Esophagus squamous epithelium (tissue), 4 donors: Measurements from ENCODE around the gene TMA7.

ENCODE experiments used
- POLR2A ChIP-seq, 4 donors: fragments of 450-650 bp; IDR thresholded peaks; one replicate each; pipeline ENCODE4 v1.6.1; 2017; ENCODE audit warnings: antibody characterized with exemption in 4 of 4, mild to moderate bottlenecking in 4 of 4, moderate library complexity in 3 of 4
- TF ChIP-seq, protein P1 (sequence below), 6 experiments: fragments of 450-650 bp in 4 of 6; fragments of 200-600 bp in 2 of 6; sonication (generic) in 2 of 6; IDR thresholded peaks; one replicate each; pipeline ENCODE4 v1.5.1; 2016 to 2019; ENCODE audit warnings: antibody characterized with exemption in 6 of 6, mild to moderate bottlenecking in 4 of 6, moderate library complexity in 4 of 6

DNA sequence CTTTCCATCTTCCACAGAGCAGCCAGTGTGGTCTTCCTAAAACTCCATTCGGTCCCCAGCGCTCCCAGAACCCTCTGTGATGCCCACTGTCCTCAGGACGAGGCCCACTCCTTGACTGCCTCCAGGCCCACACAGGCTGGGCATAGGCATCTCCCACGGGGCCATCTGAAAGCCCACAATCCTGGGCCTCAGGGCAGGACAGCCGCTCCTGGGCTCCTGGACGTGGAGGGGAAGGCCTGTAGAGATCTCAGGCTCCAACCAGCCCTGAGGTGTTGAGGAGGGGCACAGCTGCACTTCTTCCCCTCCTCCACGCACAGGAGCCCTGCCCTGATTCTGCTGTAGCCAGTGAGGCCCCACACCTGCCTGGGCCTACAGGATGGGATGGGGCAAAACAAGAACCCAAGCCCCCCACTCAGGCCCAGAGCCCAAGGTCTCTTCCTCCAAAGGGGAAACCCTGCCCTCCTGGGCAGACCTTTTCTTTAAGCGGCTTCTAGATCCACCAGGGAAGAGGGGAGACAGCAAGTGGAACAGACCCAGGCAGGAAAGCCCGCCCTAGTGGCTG, 38.0 kb downstream of the TMA7 start:
- no peak for TF ChIP-seq POLR2A (IDR thresholded peaks at IDR 0.05)
- TF ChIP-seq, protein P1, sequence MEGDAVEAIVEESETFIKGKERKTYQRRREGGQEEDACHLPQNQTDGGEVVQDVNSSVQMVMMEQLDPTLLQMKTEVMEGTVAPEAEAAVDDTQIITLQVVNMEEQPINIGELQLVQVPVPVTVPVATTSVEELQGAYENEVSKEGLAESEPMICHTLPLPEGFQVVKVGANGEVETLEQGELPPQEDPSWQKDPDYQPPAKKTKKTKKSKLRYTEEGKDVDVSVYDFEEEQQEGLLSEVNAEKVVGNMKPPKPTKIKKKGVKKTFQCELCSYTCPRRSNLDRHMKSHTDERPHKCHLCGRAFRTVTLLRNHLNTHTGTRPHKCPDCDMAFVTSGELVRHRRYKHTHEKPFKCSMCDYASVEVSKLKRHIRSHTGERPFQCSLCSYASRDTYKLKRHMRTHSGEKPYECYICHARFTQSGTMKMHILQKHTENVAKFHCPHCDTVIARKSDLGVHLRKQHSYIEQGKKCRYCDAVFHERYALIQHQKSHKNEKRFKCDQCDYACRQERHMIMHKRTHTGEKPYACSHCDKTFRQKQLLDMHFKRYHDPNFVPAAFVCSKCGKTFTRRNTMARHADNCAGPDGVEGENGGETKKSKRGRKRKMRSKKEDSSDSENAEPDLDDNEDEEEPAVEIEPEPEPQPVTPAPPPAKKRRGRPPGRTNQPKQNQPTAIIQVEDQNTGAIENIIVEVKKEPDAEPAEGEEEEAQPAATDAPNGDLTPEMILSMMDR (IDR thresholded peaks at IDR 0.05), result no peak
